IMR-90 (cell line): ENCODE measurements around the gene CASKIN1. TPM values are rescaled to one million over a fixed set of nuclear protein-coding genes. Genes with fewer than 3 reads are reported as not detected.

ENCODE experiments used
- ATAC-seq: fragments of 200-7000 bp; cut with Tn5 transposase; 2 replicates; pipeline ENCODE4 v1.9.1; 2020; ENCODE audit warnings: low read depth, mild to moderate bottlenecking, moderate library complexity
- Bru-seq: library from RNA; stranded (reverse); fragments of 400-500 nt; gene quantifications from one replicate; lab custom pipeline; 2021; lab: Mats Ljungman, UMichigan
- BruChase-seq, 2 experiments: library from RNA; stranded (reverse); fragments of 400-500 nt; gene quantifications; one replicate each; lab custom pipeline; 2021; lab: Mats Ljungman, UMichigan
- BruUV-seq: library from RNA; stranded (reverse); fragments of 400-500 nt; replicated peaks from 2 replicates; lab custom pipeline; 2021; lab: Mats Ljungman, UMichigan
- CTCF ChIA-PET: fragments of 300-600 bp; formaldehyde crosslinking; extraction: SDS; loops from one replicate; lab custom pipeline; 2021; ENCODE audit warnings: antibody characterized with exemption; lab: Yijun Ruan, JAX
- POLR2A ChIA-PET: fragments of 300-600 bp; sonication (Branson Sonifier 250); formaldehyde crosslinking; loops from one replicate; lab custom pipeline; 2022; ENCODE audit warnings: antibody characterized with exemption; ENCODE audit not compliant: unreplicated experiment; lab: Charles Lee
- DNase-seq: peaks from one replicate; pipeline ENCODE4 v3.0.0; 2013
- H2AFZ ChIP-seq: replicated peaks from 2 replicates; pipeline ENCODE3; 2013; ENCODE audit warnings: low read length, mild to moderate bottlenecking; ENCODE audit not compliant: poor library complexity
- H2AK5ac ChIP-seq: 2 replicates; pipeline ENCODE4 v1.6.1; 2013; ENCODE audit warnings: low read depth, low read length, inconsistent platforms
- H2AK9ac ChIP-seq: replicated peaks from 2 replicates; pipeline ENCODE3; 2013; ENCODE audit warnings: mild to moderate bottlenecking, low read depth, low read length, moderate library complexity; ENCODE audit not compliant: poor library complexity
- H2BK120ac ChIP-seq: 2 replicates; pipeline ENCODE4 v1.6.1; 2013; ENCODE audit warnings: low read depth, low read length, inconsistent platforms
- H2BK15ac ChIP-seq: 3 replicates; pipeline ENCODE4 v1.6.1; 2013; ENCODE audit warnings: low read depth, low read length, inconsistent platforms
- H2BK20ac ChIP-seq: 2 replicates; pipeline ENCODE4 v1.6.1; 2013; ENCODE audit warnings: low read depth, mild to moderate bottlenecking, inconsistent platforms, low read length, moderate library complexity
- H2BK5ac ChIP-seq: 2 replicates; pipeline ENCODE4 v1.6.1; 2013; ENCODE audit warnings: mild to moderate bottlenecking, low read depth, low read length, inconsistent platforms; ENCODE audit not compliant: poor library complexity, severe bottlenecking
- H3K14ac ChIP-seq: replicated peaks from 2 replicates; pipeline ENCODE4 v1.6.1; 2013; ENCODE audit warnings: low read depth, low read length, inconsistent platforms
- H3K18ac ChIP-seq: 2 replicates; pipeline ENCODE4 v1.6.1; 2013; ENCODE audit warnings: low read depth, low read length, control low read depth
- H3K23ac ChIP-seq: 2 replicates; pipeline ENCODE4 v1.6.1; 2013; ENCODE audit warnings: low read depth, low read length, inconsistent platforms
- H3K27ac ChIP-seq: 2 replicates; pipeline ENCODE4 v1.5.1; 2013; ENCODE audit warnings: mild to moderate bottlenecking, control low read depth, low read length; ENCODE audit not compliant: insufficient read depth
- H3K27me3 ChIP-seq: 2 replicates; pipeline ENCODE4 v1.6.1; 2013; ENCODE audit warnings: low read length; ENCODE audit not compliant: control insufficient read depth, insufficient read depth
- H3K36me3 ChIP-seq: 2 replicates; pipeline ENCODE4 v1.6.1; 2013; ENCODE audit warnings: low read length, mixed read lengths; ENCODE audit not compliant: control insufficient read depth, insufficient read depth
- H3K4ac ChIP-seq: 2 replicates; pipeline ENCODE4 v1.6.1; 2013; ENCODE audit warnings: low read depth, low read length, inconsistent platforms
- H3K4me1 ChIP-seq: 2 replicates; pipeline ENCODE4 v1.6.1; 2013; ENCODE audit warnings: low read length, mixed read lengths; ENCODE audit not compliant: control insufficient read depth, insufficient read depth
- H3K4me2 ChIP-seq: 2 replicates; pipeline ENCODE4 v1.6.1; 2013; ENCODE audit warnings: low read depth, mild to moderate bottlenecking, control low read depth, low read length, moderate library complexity
- H3K4me3 ChIP-seq: 2 replicates; pipeline ENCODE4 v1.5.1; 2013; ENCODE audit warnings: low read depth, mild to moderate bottlenecking, control low read depth, low read length, moderate library complexity; ENCODE audit not compliant: insufficient read depth
- H3K56ac ChIP-seq: 2 replicates; pipeline ENCODE4 v1.6.1; 2013; ENCODE audit warnings: low read length, inconsistent platforms; ENCODE audit not compliant: insufficient read depth; ENCODE audit errors: extremely low read depth
- H3K79me1 ChIP-seq, 2 experiments: 2 replicates each; pipeline ENCODE4 v1.6.1; 2013; ENCODE audit warnings: low read length in 2 of 2, inconsistent platforms in 1 of 2, low read depth in 1 of 2
- H3K9ac ChIP-seq: 2 replicates; pipeline ENCODE4 v1.6.1; 2013; ENCODE audit warnings: low read depth, low read length, control low read depth
- H3K9me1 ChIP-seq: 2 replicates; pipeline ENCODE4 v1.6.1; 2013; ENCODE audit warnings: low read length, inconsistent platforms; ENCODE audit not compliant: insufficient read depth
- H3K9me3 ChIP-seq: 2 replicates; pipeline ENCODE4 v1.6.1; 2013; ENCODE audit warnings: low read length; ENCODE audit not compliant: control insufficient read depth, insufficient read depth
- H4K20me1 ChIP-seq: 2 replicates; pipeline ENCODE4 v1.6.1; 2013; ENCODE audit warnings: low read length, inconsistent platforms; ENCODE audit not compliant: insufficient read depth
- H4K5ac ChIP-seq: 2 replicates; pipeline ENCODE4 v1.6.1; 2013; ENCODE audit warnings: mild to moderate bottlenecking, low read depth, low read length, control low read depth
- H4K8ac ChIP-seq, 2 experiments: 2 replicates each; pipeline ENCODE4 v1.6.1; 2013; ENCODE audit warnings: low read depth in 2 of 2, low read length in 2 of 2, control low read depth in 1 of 2, inconsistent platforms in 1 of 2
- H4K91ac ChIP-seq: 2 replicates; pipeline ENCODE4 v1.6.1; 2013; ENCODE audit warnings: low read depth, low read length, inconsistent platforms; ENCODE audit not compliant: insufficient read depth
- BHLHE40 ChIP-seq: fragments of 150-350 bp; IDR thresholded peaks from 2 replicates; pipeline ENCODE4 v1.6.1; 2016; ENCODE audit warnings: mild to moderate bottlenecking, low read depth, low read length
- POLR2A ChIP-seq: IDR thresholded peaks from 2 replicates; pipeline ENCODE4 v1.6.1; 2012; ENCODE audit warnings: mild to moderate bottlenecking, low read depth, low read length
- WGBS, 2 experiments: methylation state at CpG; one replicate each; pipeline versions ENCODE4 v1.1.5 to v1.1.7; 2013; ENCODE audit warnings: missing lambda C conversion rate in 2 of 2; ENCODE audit not compliant: insufficient read length in 1 of 2; ENCODE audit errors: extremely low coverage in 2 of 2; 5-methylcytosine and 5-hydroxymethylcytosine counted together
- dilution Hi-C: fragments of 300-500 bp; cut with HindIII; formaldehyde crosslinking; loops from one replicate; pipeline ENCODE4 v1.14.3; 2018; ENCODE audit warnings: low sequenced_read_pairs; ENCODE audit not compliant: unreplicated experiment
- in situ Hi-C: fragments of 300-500 bp; cut with MboI; formaldehyde crosslinking; loops from 3 replicates; pipeline ENCODE4 v1.14.3; 2019; ENCODE audit warnings: low sequenced_read_pairs, inconsistent platforms, mixed read lengths
- intact Hi-C: fragments of 100-400 bp; cut with micrococcal nuclease; formaldehyde crosslinking; loops from 2 replicates; pipeline ENCODE4 v1.10.0; 2022
- long read RNA-seq: library from polyadenylated mRNA; unstranded; transcript quantifications from one replicate; pipeline ENCODE4 v2.0.0, GENCODE V29; 2021; ENCODE audit not compliant: unreplicated experiment
- polyA plus RNA-seq, 3 experiments: library from polyadenylated mRNA; depleted of rRNA; stranded (reverse); fragments of >200 nt; gene quantifications; 2 replicates each; pipeline ENCODE4 v1.2.3, GENCODE V29; 2012; ENCODE audit warnings: low replicate concordance in 1 of 3
- total RNA-seq: library from RNA; depleted of rRNA; stranded (reverse); fragments of >200 nt; gene quantifications from 2 replicates; pipeline ENCODE4 v1.2.3, GENCODE V29; 2012; rRNA removed

The CASKIN1 gene
- total RNA-seq = not detected in 2 replicates
- 0.05 and 0.06 TPM in 2 replicates for polyA plus RNA-seq (2012; rRNA removed)
- 0.05 and 0.09 TPM in 2 replicates for polyA plus RNA-seq (2012; cell fraction: cytosol; rRNA removed)
- polyA plus RNA-seq (2012; cell fraction: nucleus; rRNA removed; ENCODE audit: low replicate concordance) = 0.76 and 1.1 TPM in 2 replicates
- percentile 14 among the genes with signal in this experiment for Bru-seq, nascent RNA
- BruChase-seq, experiment 1, labeled RNA remaining after a 6-hour chase = percentile 25 among the genes with signal in this experiment
- BruChase-seq, experiment 2, labeled RNA remaining after a 2-hour chase = percentile 23 among the genes with signal in this experiment
- long read RNA-seq, partial matches to known transcripts = 0 of 2 reads
- long read RNA-seq, other reads (novel, unspliced or antisense) = 2 of 2 reads

- BruUV-seq = no TSS peak
- ATAC-seq = peak; percentile 76
- peak within 1 kb of the TSS; percentile 39 for H3K4me3 ChIP-seq
Observed at GRCh38 chr16:2196162-2196980, at the start of gene CASKIN1. CASKIN1 (minus strand) TSS chr16:2196605; CDS start chr16:2196432, 173 bp downstream.

More at GRCh38 chr16:2196162-2196980, at the start of gene CASKIN1:
- CTCF ChIA-PET = no interaction called here
- Histone ChIP-seq H3K27ac (no peak within 1 kb of the TSS), H2AK9ac (no peak within 1 kb of the TSS), H2AK5ac (no peak within 1 kb of the TSS), H3K4me2 (no peak within 1 kb of the TSS), H3K9me3 (no peaks in the 10 kb centered on the region), H2BK15ac (no peak within 1 kb of the TSS), H3K14ac (no peak within 1 kb of the TSS), H3K4ac (no peak within 1 kb of the TSS), H4K91ac (no peak within 1 kb of the TSS), H3K4me1 (no peaks in the 10 kb centered on the region), H2AFZ (peak within 1 kb of the TSS; percentile 79), H3K56ac (no peak within 1 kb of the TSS), H3K79me1 (no peaks in the 10 kb centered on the region), H4K5ac (no peak within 1 kb of the TSS), H4K20me1 (no peaks in the 10 kb centered on the region; the same call in 1 of the 2 replicates), H3K18ac (no peak within 1 kb of the TSS), H3K9me1 (no peaks in the 10 kb centered on the region), H2BK5ac (no peak within 1 kb of the TSS), H3K9ac (no peak within 1 kb of the TSS), H4K8ac (no peak within 1 kb of the TSS), H2BK120ac (no peak within 1 kb of the TSS), H2BK20ac (no peak within 1 kb of the TSS), H3K36me3 (no peaks in the 10 kb centered on the region), H3K27me3 (peaks cover 65% of the 10 kb centered on the region), H3K23ac (no peak within 1 kb of the TSS)
- no peak for TF ChIP-seq POLR2A
- TF ChIP-seq BHLHE40 = no peak
- POLR2A ChIA-PET = no interaction called here
- DNase-seq = no peak
- intact Hi-C loops = no loop called here
- WGBS, 2 experiments = 1% methylated on average over 42 of the region's 129 CpGs; no CpG with 5 or more reads in 1 of the 2 experiments
- dilution Hi-C loops = no loop called here
- in situ Hi-C loops = no loop called here
